ENCODE results near the gene GPD1L. TPM values are rescaled to one million over a fixed set of nuclear protein-coding genes. Genes with fewer than 3 reads are reported as not detected.
A peak's percentile ranks its signal among the peaks of the same experiment; 100 is the strongest.

Gene GPD1L
- total and polyA plus RNA-seq, 2 of the 13 experiments (the other 11 are each of a cell fraction or from before 2014, with no cell fraction given): 4.9 to 13.7 TPM

- TF ChIP-seq ZBTB34 (CRISPR knock-in tag; IDR thresholded peaks at IDR 0.05) (no peak; the same call in 1 of the 2 replicates), THAP9 (CRISPR knock-in tag; IDR thresholded peaks at IDR 0.05; ENCODE audit: borderline replicate concordance) (no peak), ESRRA (CRISPR knock-in tag; IDR thresholded peaks at IDR 0.05; ENCODE audit: low read depth) (peak; percentile 78), TCF7L2 (IDR thresholded peaks at IDR 0.05; ENCODE audit: low read depth, low read length) (no peak; the same call in 1 of the 2 replicates), ZNF883 (CRISPR knock-in tag; IDR thresholded peaks at IDR 0.05; ENCODE audit: not compliant biosample characterization) (no peak), ZNF788 (CRISPR knock-in tag; IDR thresholded peaks at IDR 0.05; ENCODE audit: borderline replicate concordance) (peak; percentile 86; the same call in 1 of the 2 replicates), SOX5 (CRISPR knock-in tag; IDR thresholded peaks at IDR 0.05; ENCODE audit: borderline replicate concordance) (peak; percentile 96), MATR3 (CRISPR knock-in tag; IDR thresholded peaks at IDR 0.05) (no peak), CSRNP2 (CRISPR knock-in tag; conservative IDR thresholded peaks at IDR 0.05; ENCODE audit: low read depth) (no peak), ZNF557 (CRISPR knock-in tag; IDR thresholded peaks at IDR 0.05) (no peak), ZNF775 (CRISPR knock-in tag; IDR thresholded peaks at IDR 0.05; ENCODE audit: borderline replicate concordance) (no peak), ZNF746 (CRISPR knock-in tag; IDR thresholded peaks at IDR 0.05) (peak; percentile 92; the same call in 1 of the 2 replicates), ZSCAN12 (CRISPR knock-in tag; IDR thresholded peaks at IDR 0.05) (no peak; the same call in 1 of the 2 replicates), FUBP1 (CRISPR knock-in tag; IDR thresholded peaks at IDR 0.05; ENCODE audit: borderline replicate concordance) (no peak), MEIS1 (CRISPR knock-in tag; IDR thresholded peaks at IDR 0.05; ENCODE audit: borderline replicate concordance) (peak; percentile 97), SATB2 (CRISPR knock-in tag; IDR thresholded peaks at IDR 0.05) (no peak), PRDM10 (CRISPR knock-in tag; IDR thresholded peaks at IDR 0.05; ENCODE audit: low read depth) (peak; percentile 80)
Observed at GRCh38 chr3:32216172-32216783, 109.9 kb downstream of the GPD1L start (continued).
